ENCODE results near the gene SGMS1. TPM values are rescaled to one million over a fixed set of nuclear protein-coding genes. Genes with fewer than 3 reads are reported as not detected.

Gene SGMS1
- total RNA-seq, 1 experiment from 2014 or later = 20.4 TPM

DNA sequence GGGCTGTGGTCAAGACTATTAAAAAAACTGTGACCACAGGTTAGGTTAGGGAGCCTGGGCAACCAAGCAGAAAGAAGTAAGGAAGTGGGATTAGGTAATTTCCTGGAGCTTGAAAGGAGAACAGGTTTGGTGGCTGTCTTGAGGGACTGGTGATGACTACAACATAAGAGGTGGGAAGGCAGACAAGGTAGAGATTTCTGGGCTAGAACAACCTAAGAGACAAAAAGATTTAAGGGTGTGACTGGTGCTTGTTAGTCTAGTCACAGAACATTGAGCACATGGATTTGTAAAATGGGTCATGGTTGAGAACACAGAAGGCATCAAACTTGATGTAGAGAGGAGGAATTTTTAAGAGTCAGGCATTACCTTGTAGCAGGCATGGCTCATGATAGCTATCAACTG is 248.7 kb downstream of the SGMS1 start:
- DNase-seq = no peak
- no peak overlapping the region for H4K5ac ChIP-seq (ENCODE audit: insufficient read length, low read depth, low read length)
- H4K91ac ChIP-seq (ENCODE audit: insufficient read length, low read depth, low read length) = no peak overlapping the region
- H3K23me2 ChIP-seq (ENCODE audit: insufficient read length, low read depth, low read length, poor library complexity, severe bottlenecking) = no peaks in the 10 kb centered on the region
- H3K79me1 ChIP-seq (ENCODE audit: insufficient read depth, low read depth, low read length, poor library complexity, severe bottlenecking) = no peaks in the 10 kb centered on the region
- H3K9me3 ChIP-seq (ENCODE audit: control insufficient read depth, low read depth, low read length) = no peaks in the 10 kb centered on the region
- no peak overlapping the region for H2BK20ac ChIP-seq (ENCODE audit: low read depth, low read length, poor library complexity, severe bottlenecking)
- no peak overlapping the region for H3K9ac ChIP-seq (ENCODE audit: extremely low read depth, insufficient read length, low read length)
- H3T11ph ChIP-seq (ENCODE audit: low read length) = no peak overlapping the region
- no peak overlapping the region for H2BK15ac ChIP-seq (ENCODE audit: low read depth, low read length)
- H4K8ac ChIP-seq (replicated peaks; ENCODE audit: insufficient read length, low read depth, low read length) = no peak overlapping the region
- H3K4me1 ChIP-seq (ENCODE audit: insufficient read depth, low read length) = no peaks in the 10 kb centered on the region
- H3K27ac ChIP-seq (ENCODE audit: insufficient read length, low read depth, low read length) = no peak overlapping the region
- H3K4ac ChIP-seq (ENCODE audit: low read depth, low read length) = no peak overlapping the region
- H2BK12ac ChIP-seq (ENCODE audit: insufficient read length, low read depth, low read length) = no peak overlapping the region
- H3K14ac ChIP-seq (ENCODE audit: insufficient read depth, low read length) = no peak overlapping the region
- no peak overlapping the region for H3K56ac ChIP-seq (ENCODE audit: insufficient read length, low read depth, low read length)
- no peak overlapping the region for H3K23ac ChIP-seq (ENCODE audit: insufficient read length, low read depth, low read length)
- H3K18ac ChIP-seq (ENCODE audit: insufficient read length, low read depth, low read length) = no peak overlapping the region
- Mint-ChIP-seq H3K27ac (no peak overlapping the region), H3K4me3 (no peak overlapping the region), H3K9me3 (peaks cover 0 to 4% of the 10 kb centered on the region in 2 experiments; a peak in 3 of 5 replicates), H3K27me3 (ENCODE audit: low read depth) (no peaks in the 10 kb centered on the region), H3K4me1 (no peaks in the 10 kb centered on the region), H3K36me3 (ENCODE audit: insufficient read depth in 1 of 3, low read depth in 3 of 3) (peaks cover 4 to 20% (median 10%) of the 10 kb centered on the region in 3 experiments; a peak in 5 of 7 replicates)
- TF ChIP-seq, protein P1, sequence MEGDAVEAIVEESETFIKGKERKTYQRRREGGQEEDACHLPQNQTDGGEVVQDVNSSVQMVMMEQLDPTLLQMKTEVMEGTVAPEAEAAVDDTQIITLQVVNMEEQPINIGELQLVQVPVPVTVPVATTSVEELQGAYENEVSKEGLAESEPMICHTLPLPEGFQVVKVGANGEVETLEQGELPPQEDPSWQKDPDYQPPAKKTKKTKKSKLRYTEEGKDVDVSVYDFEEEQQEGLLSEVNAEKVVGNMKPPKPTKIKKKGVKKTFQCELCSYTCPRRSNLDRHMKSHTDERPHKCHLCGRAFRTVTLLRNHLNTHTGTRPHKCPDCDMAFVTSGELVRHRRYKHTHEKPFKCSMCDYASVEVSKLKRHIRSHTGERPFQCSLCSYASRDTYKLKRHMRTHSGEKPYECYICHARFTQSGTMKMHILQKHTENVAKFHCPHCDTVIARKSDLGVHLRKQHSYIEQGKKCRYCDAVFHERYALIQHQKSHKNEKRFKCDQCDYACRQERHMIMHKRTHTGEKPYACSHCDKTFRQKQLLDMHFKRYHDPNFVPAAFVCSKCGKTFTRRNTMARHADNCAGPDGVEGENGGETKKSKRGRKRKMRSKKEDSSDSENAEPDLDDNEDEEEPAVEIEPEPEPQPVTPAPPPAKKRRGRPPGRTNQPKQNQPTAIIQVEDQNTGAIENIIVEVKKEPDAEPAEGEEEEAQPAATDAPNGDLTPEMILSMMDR (conservative IDR thresholded peaks at IDR 0.05) = no peak
- no peak overlapping the region for H2AK5ac ChIP-seq (ENCODE audit: insufficient read length, low read length)
- no peaks in the 10 kb centered on the region for H4K20me1 ChIP-seq (ENCODE audit: control insufficient read depth, insufficient read depth, insufficient read length)
- H2BK5ac ChIP-seq (ENCODE audit: insufficient read length, low read length) = no peak overlapping the region
- no peak overlapping the region for H2BK120ac ChIP-seq (ENCODE audit: low read depth, low read length, poor library complexity, severe bottlenecking)
- no peaks in the 10 kb centered on the region for H3K27me3 ChIP-seq (ENCODE audit: insufficient read depth, low read length)
- no peak overlapping the region for H2AFZ ChIP-seq (ENCODE audit: low read length)
- H3K79me2 ChIP-seq (ENCODE audit: insufficient read depth, low read length) = no peaks in the 10 kb centered on the region
- H3K4me2 ChIP-seq (ENCODE audit: insufficient read depth, insufficient read length, low read length) = no peak overlapping the region
